Measurements from ENCODE around the gene OLFM1.

GRCh38 chr9:135105211-135105745, 17.8 kb downstream of the OLFM1 start:
- TF ChIP-seq CTCF (IDR thresholded peaks at IDR 0.05; ENCODE audit: low read depth, low read length, missing input control) (no peak), ATF3 (IDR thresholded peaks at IDR 0.05) (no peak), YY1 (IDR thresholded peaks at IDR 0.05) (no peak), TAF1 (conservative IDR thresholded peaks at IDR 0.05) (no peak), NR2F2 (IDR thresholded peaks at IDR 0.05) (no peak), GABPA (IDR thresholded peaks at IDR 0.05 in 1 of 2, conservative IDR thresholded peaks at IDR 0.05 in 1 of 2) (no peak), MAX (IDR thresholded peaks at IDR 0.05) (no peak), HNF4G (IDR thresholded peaks at IDR 0.05) (no peak), SP1 (IDR thresholded peaks at IDR 0.05) (no peak), REST (IDR thresholded peaks at IDR 0.05) (no peak)

Measured in liver (tissue), 3 donors.